ENCODE data around the gene SLC9A6. TPM values are rescaled to one million over a fixed set of nuclear protein-coding genes. Genes with fewer than 3 reads are reported as not detected.

The SLC9A6 gene
- total and polyA plus RNA-seq, 9 of the 15 experiments (the other 6 are each of a cell fraction or from before 2014, with no cell fraction given), result 3.7 to 13.9 (median 9.9) TPM

DNA sequence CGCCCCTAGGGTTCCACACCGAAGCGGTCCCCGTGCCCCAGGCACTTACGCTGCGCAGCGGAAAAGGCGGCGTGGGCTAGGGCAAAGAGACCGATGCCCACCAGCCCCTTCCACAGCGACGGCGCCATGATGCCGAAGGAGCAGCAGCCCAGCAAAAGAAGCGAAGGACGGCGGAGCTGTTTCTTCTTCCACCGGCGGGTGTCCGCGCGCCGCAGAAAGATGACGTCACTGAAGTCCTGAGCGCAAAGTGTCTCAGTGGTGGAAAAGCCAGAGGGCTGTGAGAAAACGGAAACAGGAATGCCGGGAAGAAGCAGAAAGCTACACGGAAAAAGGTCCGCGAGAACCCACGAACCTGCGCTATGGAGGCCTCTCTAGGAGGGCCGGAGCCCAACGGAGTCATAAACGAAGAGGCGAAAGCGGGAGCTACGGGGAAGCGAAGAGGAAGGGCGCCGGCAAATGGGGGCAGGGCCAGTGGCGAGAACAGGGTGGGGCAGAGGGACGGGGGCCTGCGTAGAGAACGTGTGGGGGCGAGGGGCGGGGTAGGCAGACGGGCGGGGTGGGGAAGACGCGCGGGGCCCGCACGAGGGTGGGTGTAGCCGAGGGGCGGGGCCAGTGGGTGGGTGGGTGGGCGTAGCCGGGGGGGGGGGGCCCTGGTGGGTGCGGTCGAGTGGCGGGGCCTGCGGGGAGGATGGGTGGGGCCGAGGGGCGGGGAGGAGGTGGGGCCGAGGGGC, 11.5 kb upstream of the SLC9A6 start, which contains the start of gene MMGT1 (continued):
- no peak for TF ChIP-seq KAT8 (IDR thresholded peaks at IDR 0.05; ENCODE audit: low read depth)
- TF ChIP-seq ZC3H8 (IDR thresholded peaks at IDR 0.05), result 0 out of 2 replicates have a peak, but pooled peaks have one; percentile 58
- TF ChIP-seq ZNF12 (CRISPR knock-in tag; IDR thresholded peaks at IDR 0.05), result no peak
- no peak for TF ChIP-seq GATAD2B (IDR thresholded peaks at IDR 0.05; ENCODE audit: borderline replicate concordance)
- TF ChIP-seq STAT5A (IDR thresholded peaks at IDR 0.05; ENCODE audit: borderline replicate concordance, low read length), result no peak
- TF ChIP-seq MCM2 (IDR thresholded peaks at IDR 0.05; ENCODE audit: low read depth), result no peak
- 0 out of 2 replicates have a peak, but pooled peaks have one; percentile 32 for TF ChIP-seq ZNF766 (CRISPR knock-in tag; conservative IDR thresholded peaks at IDR 0.05)
- TF ChIP-seq SMAD2 (IDR thresholded peaks at IDR 0.05; ENCODE audit: low read depth, low read length), result no peak
- peak; percentile 52 for TF ChIP-seq E2F8 (IDR thresholded peaks at IDR 0.05; ENCODE audit: low read depth, partially characterized antibody)
- TF ChIP-seq CEBPZ (IDR thresholded peaks at IDR 0.05; ENCODE audit: borderline replicate concordance, low read depth, low read length), result no peak
- TF ChIP-seq, protein P1, sequence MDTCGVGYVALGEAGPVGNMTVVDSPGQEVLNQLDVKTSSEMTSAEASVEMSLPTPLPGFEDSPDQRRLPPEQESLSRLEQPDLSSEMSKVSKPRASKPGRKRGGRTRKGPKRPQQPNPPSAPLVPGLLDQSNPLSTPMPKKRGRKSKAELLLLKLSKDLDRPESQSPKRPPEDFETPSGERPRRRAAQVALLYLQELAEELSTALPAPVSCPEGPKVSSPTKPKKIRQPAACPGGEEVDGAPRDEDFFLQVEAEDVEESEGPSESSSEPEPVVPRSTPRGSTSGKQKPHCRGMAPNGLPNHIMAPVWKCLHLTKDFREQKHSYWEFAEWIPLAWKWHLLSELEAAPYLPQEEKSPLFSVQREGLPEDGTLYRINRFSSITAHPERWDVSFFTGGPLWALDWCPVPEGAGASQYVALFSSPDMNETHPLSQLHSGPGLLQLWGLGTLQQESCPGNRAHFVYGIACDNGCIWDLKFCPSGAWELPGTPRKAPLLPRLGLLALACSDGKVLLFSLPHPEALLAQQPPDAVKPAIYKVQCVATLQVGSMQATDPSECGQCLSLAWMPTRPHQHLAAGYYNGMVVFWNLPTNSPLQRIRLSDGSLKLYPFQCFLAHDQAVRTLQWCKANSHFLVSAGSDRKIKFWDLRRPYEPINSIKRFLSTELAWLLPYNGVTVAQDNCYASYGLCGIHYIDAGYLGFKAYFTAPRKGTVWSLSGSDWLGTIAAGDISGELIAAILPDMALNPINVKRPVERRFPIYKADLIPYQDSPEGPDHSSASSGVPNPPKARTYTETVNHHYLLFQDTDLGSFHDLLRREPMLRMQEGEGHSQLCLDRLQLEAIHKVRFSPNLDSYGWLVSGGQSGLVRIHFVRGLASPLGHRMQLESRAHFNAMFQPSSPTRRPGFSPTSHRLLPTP (IDR thresholded peaks at IDR 0.05; ENCODE audit: borderline replicate concordance, extremely low read depth, insufficient read length), result no peak
- no peak for TF ChIP-seq KLF13 (tag; IDR thresholded peaks at IDR 0.05; ENCODE audit: borderline replicate concordance, low read depth)
- no peak for TF ChIP-seq ZNF778 (CRISPR knock-in tag; IDR thresholded peaks at IDR 0.05)
- peak; percentile 81 for TF ChIP-seq POLR2G (IDR thresholded peaks at IDR 0.05; ENCODE audit: low read depth, low read length)
- TF ChIP-seq BRD9 (IDR thresholded peaks at IDR 0.05; ENCODE audit: low read depth, partially characterized antibody), result peak; percentile 62
- TF ChIP-seq ZNF24 (IDR thresholded peaks at IDR 0.05), result no peak
- TF ChIP-seq NFATC3 (IDR thresholded peaks at IDR 0.05), result no peak
- no peak for TF ChIP-seq TCF7L2 (IDR thresholded peaks at IDR 0.05; ENCODE audit: low read depth, low read length)

All from K562 (cell line).